ENCODE measurements around the gene FOXN3.
"Not testable (repeated sequence)": the region's sequence is repeated elsewhere in the genome, so short reads cannot be mapped to it uniquely, and the experiment has no call there.

Gene FOXN3

GRCh38 chr14:89164168-89165073 lies 252.6 kb downstream of the FOXN3 start:
- DNase-seq (ENCODE audit: low read depth) = no peak

GRCh38 chr14:89163031-89163636 lies 253.9 kb downstream of the FOXN3 start:
- no peak for DNase-seq (ENCODE audit: low read depth)

- DNase-seq (ENCODE audit: low read depth) = no peak
Observed at GRCh38 chr14:89162586-89162985, 254.4 kb downstream of the FOXN3 start.

GRCh38 chr14:89160437-89160836 lies 256.6 kb downstream of the FOXN3 start:
- DNase-seq (ENCODE audit: low read depth) = no peak

DNA sequence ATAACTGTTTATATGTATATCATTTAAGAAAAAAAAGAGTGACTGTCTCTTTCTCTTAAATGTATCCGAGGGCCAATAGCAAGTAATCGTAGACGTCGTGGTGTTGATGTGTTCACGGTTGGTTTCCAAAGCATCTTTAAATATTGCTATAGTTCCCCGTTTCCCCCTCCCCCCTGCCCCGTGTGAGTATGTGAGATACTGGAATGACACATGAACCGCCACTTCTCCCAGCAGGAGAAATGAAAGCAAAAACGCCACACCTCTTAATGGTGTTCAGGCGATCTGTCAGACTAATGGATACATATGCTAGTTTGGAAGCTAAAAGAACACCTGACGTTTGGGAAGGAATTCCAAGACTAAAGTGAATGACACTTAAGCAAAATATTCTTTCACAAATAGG lies 258.3 kb downstream of the FOXN3 start:
- no peak for DNase-seq (ENCODE audit: low read depth)

GRCh38 chr14:89158104-89158503 lies 258.9 kb downstream of the FOXN3 start:
- DNase-seq (ENCODE audit: low read depth) = not testable (repeated sequence)

- no peak for DNase-seq (ENCODE audit: low read depth)
Observed at GRCh38 chr14:89155491-89155890, 261.5 kb downstream of the FOXN3 start.

DNA sequence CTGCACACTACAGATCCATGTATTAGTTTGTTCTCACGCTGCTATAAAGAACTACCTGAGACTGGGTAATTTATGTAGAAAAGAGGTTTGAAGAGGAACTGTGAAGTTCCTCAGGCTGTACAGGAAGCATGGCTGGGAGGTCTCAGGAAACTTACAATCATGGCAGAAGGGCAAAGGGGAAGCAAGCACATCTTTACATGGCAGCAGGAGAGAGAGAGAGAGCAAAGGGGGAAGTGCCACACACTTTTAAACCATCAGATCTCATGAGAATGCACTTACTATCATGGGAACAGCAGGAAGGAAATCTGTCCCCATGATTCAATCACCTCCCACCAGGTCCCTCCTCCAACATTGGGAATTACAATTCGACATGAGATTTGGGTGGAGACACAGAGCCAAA lies 265.3 kb downstream of the FOXN3 start:
- DNase-seq (ENCODE audit: low read depth) = not testable (repeated sequence)

DNA sequence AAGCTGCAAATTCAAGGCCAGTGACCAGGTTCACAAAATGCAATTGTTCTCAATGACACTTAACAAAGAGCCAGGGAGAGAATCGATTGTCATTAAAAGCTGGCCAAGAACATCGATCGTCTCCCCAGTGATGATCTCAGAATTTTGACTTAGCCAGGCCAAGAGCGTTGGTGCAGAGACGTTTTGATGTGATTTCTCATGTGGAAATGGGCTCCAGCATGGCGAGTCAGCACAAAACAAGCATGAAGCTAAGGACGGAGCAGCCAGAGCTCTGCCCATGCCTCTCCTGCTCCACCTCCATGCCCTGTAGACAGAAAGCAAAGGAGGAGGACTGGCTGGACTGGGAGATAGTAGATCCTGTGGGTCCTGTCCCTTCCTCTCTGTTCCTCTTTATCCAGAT lies 270.8 kb downstream of the FOXN3 start:
- no peak for DNase-seq (ENCODE audit: low read depth)

GRCh38 chr14:89144642-89145041 lies 272.4 kb downstream of the FOXN3 start:
- DNase-seq (ENCODE audit: low read depth) = no peak

DNA sequence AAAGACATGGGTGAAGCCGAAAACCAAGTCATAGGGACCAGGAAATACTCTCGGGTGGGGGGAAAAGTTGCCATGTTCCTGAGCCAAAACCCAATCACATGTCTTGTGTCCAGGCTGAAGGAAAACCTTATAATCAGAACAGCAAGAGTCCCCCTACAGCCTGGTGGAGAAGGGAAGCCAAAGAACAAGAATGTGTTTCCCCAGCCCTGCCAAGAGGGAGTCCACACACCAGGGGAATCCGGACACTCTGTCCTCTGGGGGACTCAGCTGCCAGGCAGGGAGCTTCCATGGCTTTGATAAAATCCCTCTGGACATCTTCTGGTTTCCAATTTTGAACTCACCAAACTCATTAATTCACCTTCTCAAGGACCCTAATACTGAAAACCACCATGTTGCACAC lies 273.0 kb downstream of the FOXN3 start:
- DNase-seq (ENCODE audit: low read depth) = no peak

DNA sequence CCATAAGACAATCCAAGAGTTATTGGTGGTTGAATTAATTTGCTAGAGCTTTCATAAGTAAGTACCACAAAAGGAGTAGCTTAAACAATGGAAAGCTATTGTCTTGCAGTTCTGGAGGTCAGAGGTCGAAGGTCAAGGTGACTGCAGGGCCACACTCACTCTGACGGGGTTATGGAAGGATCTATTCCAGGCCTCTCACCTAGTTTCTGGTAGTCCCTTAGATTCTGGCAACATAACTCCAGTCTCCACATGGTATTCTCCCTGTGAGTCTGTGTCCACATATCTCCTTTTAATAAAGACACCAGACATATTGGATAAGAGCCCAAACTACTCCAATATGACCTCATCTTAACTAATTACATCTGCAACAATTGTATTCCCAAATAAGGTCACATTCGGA lies 273.4 kb downstream of the FOXN3 start:
- no peak for DNase-seq (ENCODE audit: low read depth)

- no peak for DNase-seq (ENCODE audit: low read depth)
Observed at GRCh38 chr14:89142366-89142765, 274.7 kb downstream of the FOXN3 start.

DNA sequence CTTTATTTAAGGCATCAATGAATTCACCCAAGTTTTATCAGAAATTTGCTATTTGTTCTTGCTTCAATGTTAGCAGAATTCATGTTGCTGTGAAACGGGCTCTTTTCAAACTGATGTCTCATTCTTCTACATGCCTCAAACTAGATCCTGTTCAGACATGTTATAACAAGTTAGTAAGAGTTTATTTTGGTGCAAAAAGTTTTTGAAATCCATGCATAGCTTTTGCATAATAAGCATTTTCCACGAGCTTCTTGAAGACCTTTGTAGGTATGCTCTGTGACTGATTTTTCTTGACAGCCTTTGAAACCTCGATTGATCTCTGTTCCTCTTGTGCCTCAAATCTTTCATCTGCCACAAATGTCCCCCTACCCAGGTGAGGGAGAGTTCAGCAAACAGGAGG lies 275.2 kb downstream of the FOXN3 start:
- DNase-seq (ENCODE audit: low read depth) = no peak

- no peak for DNase-seq (ENCODE audit: low read depth)
Observed at GRCh38 chr14:89140326-89140725, 276.7 kb downstream of the FOXN3 start.

DNA sequence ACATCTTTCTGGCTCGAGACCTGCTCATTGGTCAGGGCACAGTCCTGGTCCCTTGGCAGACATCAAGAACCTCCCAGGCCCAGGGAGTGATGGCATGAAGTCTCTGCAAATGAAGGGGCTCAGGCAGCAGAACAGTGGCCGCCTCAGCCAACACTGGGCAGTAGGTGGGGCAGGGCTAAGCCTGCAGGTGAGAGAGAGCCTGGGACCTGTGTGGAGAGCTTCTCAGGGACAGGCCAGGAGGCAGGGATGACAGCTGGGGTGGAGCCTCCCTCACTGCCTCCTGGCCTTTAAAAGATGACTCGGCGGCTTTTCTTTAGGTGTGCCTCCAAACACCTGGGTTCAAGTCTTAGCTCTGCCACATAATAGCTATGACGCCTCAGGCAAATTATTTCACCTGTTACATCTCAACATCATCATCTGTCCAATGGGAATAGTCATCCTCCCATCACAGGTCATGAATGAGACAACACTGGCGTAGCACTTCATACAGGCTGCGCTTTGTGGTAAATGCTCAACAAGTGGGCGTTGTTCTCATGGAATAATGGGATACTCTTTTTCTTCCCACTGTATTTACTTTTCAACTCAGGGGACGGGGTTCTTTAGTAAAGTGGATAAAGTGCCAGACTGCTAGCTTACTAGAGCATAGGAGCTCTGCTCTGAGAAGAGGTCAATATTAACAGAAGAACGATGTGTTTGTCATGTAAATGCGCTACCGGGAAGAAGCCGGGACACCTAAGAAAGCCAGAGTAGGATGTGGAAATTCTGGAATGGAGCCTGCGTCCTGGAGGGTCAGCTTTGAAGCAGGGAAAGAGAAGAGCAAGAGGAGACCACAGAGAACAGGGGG lies 277.4 kb downstream of the FOXN3 start:
- DNase-seq (ENCODE audit: low read depth) = no peak

DNA sequence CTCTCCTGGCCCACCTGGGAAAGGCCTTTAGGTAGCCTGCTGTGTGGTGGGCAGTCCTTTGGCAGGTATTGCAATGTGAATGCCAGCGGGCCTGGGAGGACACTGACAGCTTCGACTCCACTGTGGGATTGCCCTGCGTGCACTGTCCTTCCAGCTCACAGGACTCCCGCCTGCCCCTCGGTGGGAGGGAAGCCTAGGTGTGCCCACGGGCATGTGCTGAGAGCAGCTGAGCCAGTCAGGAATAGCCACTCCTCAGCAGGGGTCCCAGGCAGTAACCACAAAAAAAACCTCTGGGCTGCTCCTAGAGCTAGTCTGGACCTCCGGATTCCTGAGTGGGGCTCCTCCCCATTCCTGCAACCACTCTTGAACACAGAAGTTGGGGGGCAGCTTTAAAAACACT lies 278.2 kb downstream of the FOXN3 start:
- DNase-seq (ENCODE audit: low read depth) = no peak

- DNase-seq (ENCODE audit: low read depth) = no peak
Observed at GRCh38 chr14:89137526-89138163, 279.4 kb downstream of the FOXN3 start.

- DNase-seq (ENCODE audit: low read depth) = no peak
Observed at GRCh38 chr14:89136587-89136986, 280.4 kb downstream of the FOXN3 start.

GRCh38 chr14:89134640-89135039 lies 282.4 kb downstream of the FOXN3 start:
- DNase-seq (ENCODE audit: low read depth) = no peak

DNA sequence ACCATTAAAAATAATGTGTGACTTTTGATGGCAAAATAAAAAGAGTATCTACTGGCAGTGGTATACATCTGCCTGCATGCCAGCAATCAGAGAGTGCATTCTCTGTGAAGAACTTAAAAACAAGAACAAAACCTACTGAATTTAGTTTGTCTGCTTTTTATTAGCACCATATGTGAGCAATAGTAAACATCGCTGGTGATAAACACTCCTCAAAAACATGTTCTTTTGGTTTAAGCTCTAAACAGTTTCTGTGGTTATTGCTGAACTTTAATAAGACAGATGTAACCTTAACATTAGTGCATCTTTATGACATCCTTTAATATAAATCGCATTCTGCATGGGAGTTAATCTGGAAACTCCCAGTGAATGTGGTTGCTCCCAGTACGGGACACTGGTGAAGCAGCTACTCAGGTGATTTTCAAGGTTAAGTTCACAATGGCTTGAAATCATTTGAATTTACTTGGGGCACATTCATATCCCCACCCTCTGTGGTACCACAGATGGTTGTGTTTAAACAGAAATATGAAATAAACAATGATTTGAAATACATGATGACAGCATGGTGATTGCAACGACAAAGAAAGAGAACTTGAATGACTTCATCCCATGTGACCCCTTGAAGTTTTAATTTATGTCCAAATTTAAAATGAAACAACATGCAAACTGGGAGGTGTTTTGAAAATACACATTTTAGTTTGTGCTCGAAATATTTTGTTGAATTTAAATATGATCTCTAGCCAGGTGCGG lies 285.9 kb downstream of the FOXN3 start:
- no peak for DNase-seq (ENCODE audit: low read depth)
